NCI-H2196 treated with DMSO at 0.1 percent for 48 hours (cell line): Measurements from ENCODE around the gene SIRT7.

Experiments used
- DNase-seq: peaks from one replicate; lab custom pipeline; 2025; ENCODE audit not compliant: unreplicated experiment; lab: John Stamatoyannopoulos, UW

Gene SIRT7

GRCh38 chr17:81933178-81933699 is 15.3 kb upstream of the SIRT7 start:
- DNase-seq: no peak

GRCh38 chr17:81932333-81932983 is 14.5 kb upstream of the SIRT7 start:
- DNase-seq: no peak

- no peak for DNase-seq
These were observed 13.8 kb upstream of the SIRT7 start for GRCh38 chr17:81931557-81932332.

- DNase-seq: no peak
These were observed 13.2 kb upstream of the SIRT7 start for GRCh38 chr17:81931189-81931556.

GRCh38 chr17:81930142-81931125 is 12.5 kb upstream of the SIRT7 start:
- DNase-seq: no peak

DNA sequence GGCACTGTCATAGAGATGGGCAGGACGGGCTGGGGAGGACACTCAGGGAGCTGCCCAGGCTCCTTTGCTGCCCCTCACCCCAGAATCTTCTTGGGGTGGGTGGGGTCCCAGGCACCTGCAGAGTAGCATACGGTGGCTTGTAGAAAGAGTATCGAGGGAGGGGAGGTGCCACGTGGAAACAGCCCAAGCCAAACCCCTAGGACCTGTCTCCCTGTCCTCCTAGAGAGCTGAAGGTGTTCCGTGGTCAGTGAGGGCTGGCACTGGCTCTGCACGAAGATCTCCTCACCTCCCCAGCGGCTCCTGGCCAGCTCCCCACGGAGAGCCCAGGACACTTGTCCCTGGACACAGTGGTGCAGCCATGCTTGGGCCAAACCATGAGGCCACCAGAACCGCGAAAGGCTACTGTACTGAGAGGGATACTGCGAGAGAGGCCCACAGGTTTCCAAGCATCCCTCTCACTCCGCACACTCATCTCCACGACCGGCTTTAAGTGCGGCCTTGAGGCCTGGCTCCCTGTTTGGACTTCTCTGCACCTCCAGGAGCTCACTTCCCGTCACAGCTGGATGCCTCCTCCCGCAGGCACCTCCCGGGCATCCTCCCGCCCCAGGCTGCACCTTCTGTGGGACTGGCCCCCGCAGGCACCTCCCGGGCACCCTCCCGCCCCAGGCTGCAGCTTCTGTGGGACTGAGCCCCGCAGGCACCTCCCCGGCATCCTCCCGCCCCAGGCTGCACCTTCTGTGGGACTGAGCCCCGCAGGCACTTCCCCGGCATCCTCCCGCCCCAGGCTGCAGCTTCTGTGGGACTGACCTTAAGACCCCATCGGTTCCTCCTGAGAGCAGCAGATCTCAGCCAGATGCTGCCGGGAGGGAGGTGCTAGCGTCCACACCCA is 11.5 kb upstream of the SIRT7 start:
- DNase-seq: no peak

- DNase-seq: no peak
These were observed 10.7 kb upstream of the SIRT7 start for GRCh38 chr17:81928544-81929252.

DNA sequence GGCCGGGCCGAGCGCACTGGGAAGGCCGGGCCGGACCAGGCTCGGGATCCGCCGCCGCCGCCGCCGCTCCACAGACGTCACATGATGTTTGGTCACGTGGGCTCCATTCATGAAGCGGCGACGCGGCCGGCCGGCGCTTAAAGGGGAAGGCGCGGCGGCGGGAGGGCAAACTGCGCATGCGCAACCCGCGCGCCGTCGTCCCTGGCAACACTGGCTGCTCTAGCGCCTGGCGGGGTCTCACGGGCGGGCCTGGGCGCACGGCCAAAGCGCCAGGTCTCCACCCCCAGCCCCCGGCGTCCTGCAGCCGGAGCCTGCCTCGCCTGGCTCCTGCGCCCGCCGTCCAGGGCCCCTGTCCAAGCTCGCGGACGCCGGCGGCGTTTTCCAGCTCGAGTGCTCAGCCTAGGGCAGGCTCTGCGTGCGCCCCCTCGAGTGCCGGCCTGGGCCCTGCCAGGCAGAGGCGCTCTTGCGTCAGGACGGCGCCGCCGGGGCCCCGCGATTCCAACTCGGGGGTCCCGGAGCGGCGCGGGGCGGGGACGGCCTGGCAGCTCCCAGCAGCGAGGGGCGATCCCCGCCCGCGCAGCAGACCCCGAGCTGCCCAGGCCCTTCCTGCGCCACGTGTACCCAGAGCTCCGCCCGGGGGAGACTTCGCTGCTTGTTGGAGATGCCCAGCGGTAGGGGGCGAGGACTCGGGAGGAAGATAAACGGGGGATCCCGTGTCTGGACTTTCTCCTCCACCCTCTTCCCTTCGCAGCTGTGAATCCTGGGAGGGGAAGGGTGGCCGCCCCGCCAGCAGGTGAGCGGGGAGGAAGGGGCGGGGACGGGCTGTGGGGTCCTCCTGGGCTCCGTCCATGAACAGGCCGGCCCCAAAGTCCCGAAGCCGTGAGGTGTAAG is 9.9 kb upstream of the SIRT7 start, which contains the start of gene MAFG:
MAFG (minus strand) TSS at position 83 of the 891 bp plus-strand sequence. CDS start 4,550 bp downstream, outside the sequence.
- DNase-seq: peak; percentile 96

GRCh38 chr17:81927152-81927652 is 9.2 kb upstream of the SIRT7 start:
- DNase-seq: no peak

DNA sequence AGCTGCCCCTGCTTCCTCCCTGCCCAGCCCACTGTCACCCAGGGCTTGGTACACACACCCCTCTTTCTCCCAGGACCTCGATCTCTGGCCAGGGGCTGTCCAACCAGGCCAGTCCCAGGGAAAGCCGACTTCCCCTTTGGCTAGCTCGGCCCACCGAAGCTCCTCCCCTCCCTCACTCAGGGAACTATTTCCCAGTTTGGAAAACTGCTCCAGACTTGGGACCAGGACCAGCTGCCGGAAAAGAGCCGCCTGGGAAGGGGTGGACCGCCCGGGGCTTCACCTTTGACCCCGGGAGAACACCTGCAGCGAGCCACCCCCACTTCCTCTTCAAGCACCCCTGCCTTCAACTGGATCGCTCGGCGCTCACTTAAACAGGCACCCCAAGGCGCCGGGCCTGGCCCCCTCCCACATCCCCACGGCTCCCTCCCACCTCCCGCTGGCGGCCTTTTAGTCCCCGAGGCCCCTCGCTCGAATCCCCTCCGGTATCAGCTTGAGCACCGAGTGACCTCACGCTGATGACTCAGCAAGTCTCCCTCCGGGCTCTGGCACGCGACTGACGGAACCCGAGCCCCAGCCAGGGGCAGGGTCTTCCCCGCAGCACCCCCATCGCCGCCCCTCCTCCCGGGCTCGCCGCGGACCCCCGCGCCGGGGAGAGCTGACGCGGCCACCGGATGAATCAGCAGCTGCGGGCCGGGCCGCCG is 8.6 kb upstream of the SIRT7 start:
- DNase-seq: peak; percentile 65

- no peak for DNase-seq
These were observed 8.0 kb upstream of the SIRT7 start for GRCh38 chr17:81925860-81926450.

DNA sequence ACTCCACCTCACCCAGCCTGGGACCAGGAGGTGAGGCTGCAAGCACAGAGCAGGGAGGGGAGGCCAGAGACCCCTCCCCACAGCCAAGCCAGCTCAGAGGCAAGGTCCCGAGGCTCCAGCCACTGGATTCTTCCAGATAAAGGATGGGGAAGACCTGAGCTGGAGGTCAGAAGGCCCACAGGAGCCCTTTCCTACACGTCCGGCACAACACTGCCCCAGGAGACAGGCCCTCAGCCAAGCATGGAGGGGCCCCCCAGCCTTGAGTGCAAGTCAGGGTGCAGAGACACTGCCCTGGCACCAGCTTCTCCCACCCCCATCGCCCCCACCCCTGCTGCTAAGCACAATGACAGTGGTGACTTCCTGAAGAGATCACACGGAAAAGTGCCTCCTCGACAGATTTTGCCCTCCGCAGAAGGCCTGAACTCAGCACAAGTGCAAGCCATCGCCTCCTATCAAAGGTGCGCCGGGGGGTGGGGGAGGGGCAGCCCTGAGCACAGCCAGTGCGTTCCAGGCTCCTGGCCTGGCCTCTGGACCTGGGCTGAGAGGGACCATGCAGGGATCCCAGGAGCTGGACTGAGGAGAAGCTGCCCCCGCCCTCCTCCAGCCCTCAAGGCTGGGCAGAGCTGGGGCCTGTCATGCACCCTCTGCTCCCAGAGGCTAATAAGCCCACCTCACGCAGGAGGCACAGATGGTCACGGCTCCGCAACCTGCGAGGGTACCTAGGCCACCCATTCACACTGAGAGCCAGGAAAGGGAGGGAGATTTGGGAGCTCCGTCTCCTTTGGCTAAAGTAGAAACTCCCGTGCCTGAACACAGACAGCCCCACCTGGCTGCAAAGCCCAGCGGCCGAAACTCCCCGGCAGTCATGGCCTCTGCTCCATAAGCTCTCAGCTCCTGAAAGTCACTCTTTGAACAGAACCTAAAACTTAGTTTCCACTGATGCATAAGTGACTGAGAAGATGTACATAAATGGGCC is 6.9 kb upstream of the SIRT7 start:
- DNase-seq: no peak

DNA sequence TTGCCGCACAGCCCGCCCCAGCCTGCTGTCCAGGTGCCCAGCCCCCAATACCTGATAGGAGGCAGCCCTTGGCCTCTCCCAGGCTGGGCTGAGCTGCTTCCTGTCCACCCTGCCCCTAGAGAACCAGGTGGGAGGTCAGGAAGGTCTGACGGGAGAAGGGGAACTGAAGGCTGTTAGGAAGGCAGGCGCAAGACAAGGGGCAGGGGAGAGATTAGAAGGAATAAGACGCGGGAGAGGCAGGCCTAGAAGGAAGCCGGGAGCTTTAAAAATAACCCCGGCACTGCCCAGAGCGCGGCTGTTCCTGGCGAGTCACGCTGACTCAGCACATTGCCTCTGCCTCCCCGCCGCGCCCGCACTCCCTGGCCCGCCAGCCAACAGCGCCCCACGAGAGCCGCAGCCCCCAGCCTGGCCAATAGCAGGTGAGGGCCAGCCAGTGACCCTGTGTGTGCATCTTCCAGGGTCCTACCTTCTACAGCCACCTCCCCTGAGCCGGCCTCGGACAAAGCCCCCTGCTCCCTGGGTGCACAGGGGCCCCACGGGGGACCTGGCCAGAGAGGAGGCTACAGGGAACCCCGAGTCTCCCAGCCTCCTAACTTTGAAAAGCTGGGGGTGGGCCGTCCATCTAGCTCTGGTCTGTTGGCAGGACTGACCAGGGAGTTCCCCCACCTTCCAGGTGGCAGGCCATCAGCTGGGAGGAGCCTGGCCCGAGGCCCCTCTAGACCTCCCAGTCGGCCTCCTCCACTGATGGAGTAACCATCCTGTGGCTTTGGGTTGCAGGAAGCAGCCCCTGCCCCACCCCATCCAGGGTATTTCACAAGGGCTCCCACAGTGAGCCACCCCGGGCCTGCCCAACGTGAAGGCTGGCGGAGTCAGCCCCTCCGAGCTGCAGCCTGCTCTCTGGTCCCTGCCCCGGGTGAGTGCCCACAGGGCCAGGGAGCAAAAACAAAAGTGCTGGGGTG is 5.6 kb upstream of the SIRT7 start:
- DNase-seq: no peak

- no peak for DNase-seq
These were observed 4.8 kb upstream of the SIRT7 start for GRCh38 chr17:81922566-81923301.
